Mucosa of descending colon (tissue), 3 donors: Measurements from ENCODE around the gene VARS2. TPM values are rescaled to one million over a fixed set of nuclear protein-coding genes. Genes with fewer than 3 reads are reported as not detected.

Experiments
- ATAC-seq: fragments of 200-7000 bp; cut with Tn5 transposase; one replicate; pipeline ENCODE4 v1.9.1; 2020; ENCODE audit warnings: mild to moderate bottlenecking, moderate library complexity
- DNase-seq, 3 donors: peaks; one replicate each; pipeline ENCODE4 v3.0.0-alpha.2; 2020
- H3K36me3 ChIP-seq: fragments of 200-600 bp; one replicate; pipeline ENCODE4 v1.8.0; 2021; ENCODE audit warnings: low read depth, mild to moderate bottlenecking
- H3K4me1 ChIP-seq: fragments of 200-600 bp; one replicate; pipeline ENCODE4 v1.8.0; 2021; ENCODE audit warnings: low read depth, mild to moderate bottlenecking
- H3K4me3 ChIP-seq: fragments of 200-600 bp; one replicate; pipeline ENCODE4 v1.8.0; 2021; ENCODE audit warnings: mild to moderate bottlenecking
- H3K9me3 ChIP-seq: fragments of 200-600 bp; one replicate; pipeline ENCODE4 v1.8.0; 2021; ENCODE audit warnings: mild to moderate bottlenecking
- CTCF ChIP-seq: fragments of 200-600 bp; IDR thresholded peaks from one replicate; pipeline ENCODE4 v1.8.0; 2022; ENCODE audit warnings: antibody characterized with exemption, mild to moderate bottlenecking
- intact Hi-C, 2 donors: fragments of 100-400 bp; cut with DNase I in 1 of 2; cut with micrococcal nuclease in 1 of 2; formaldehyde crosslinking; loops; one replicate each; pipeline versions ENCODE4 v1.11.0 to v1.11.1; 2022; cut with DNase I, micrococcal nuclease
- microRNA-seq: library from miRNA; unstranded; fragments of <30 nt; microRNA quantifications from one replicate; pipeline ENCODE4, GENCODE V29; 2019
- total RNA-seq, 3 donors: library from RNA; stranded (reverse); fragmentation: NEBNext Ultra II Directional in 2 of 3; extraction: Animal tissue kit (Norgen Biotek cat#: 25700) in 2 of 3; gene quantifications; one replicate each; pipeline versions ENCODE4 v1.2.1 to v1.2.4, GENCODE V29; 2021 to 2023
- donor health status: DM: no; HTN: no; CAD: no; lungs with moderate emphysema.
- donor health status: DM: no; HTN: no; CAD: no.
- donor health status: DM: no; HTN: yes; CAD: no.

Gene VARS2
- total RNA-seq, 3 donors from 2014 or later: 20.9 to 27.6 (median 27.3) TPM

GRCh38 chr6:30974490-30975252 lies 60.6 kb downstream of the VARS2 start:
- Histone ChIP-seq H3K36me3 (no peaks in the 10 kb centered on the region), H3K9me3 (no peaks in the 10 kb centered on the region), H3K4me3 (no peak overlapping the region), H3K4me1 (no peaks in the 10 kb centered on the region)
- no peak for DNase-seq
- no peak for TF ChIP-seq CTCF
- ATAC-seq: no peak
- intact Hi-C loops: no loop called here

Small RNA genes lying within 50 kb of the gene (microRNA-seq; reads per million reads assigned to microRNA genes)
- 1.9 reads per million for gene MIR4640

Other genes starting within 250 kb of the VARS2 start
- 10 to 100 TPM; 31.0 to 36.2 (median 36.0) TPM for gene DHX16, start 241.2 kb upstream of the VARS2 start, total RNA-seq
- 10 to 100 TPM in 2 of 3 donors, 1 to 10 TPM in 1; 8.6 to 55.1 (median 22.1) TPM for gene PPP1R18, start 227.6 kb upstream of the VARS2 start, total RNA-seq
- gene NRM, start 223.3 kb upstream of the VARS2 start, total RNA-seq: 10 to 100 TPM in 1 of 3 donors, 1 to 10 TPM in 2; 4.3 to 10.2 (median 6.1) TPM
- 10 to 100 TPM; 15.2 to 34.3 (median 29.5) TPM for gene MDC1, start 197.0 kb upstream of the VARS2 start, total RNA-seq
- gene TUBB, start 193.9 kb upstream of the VARS2 start, total RNA-seq: 100 to 1,000 TPM; 113 to 328 (median 307) TPM
- gene FLOT1, start 171.6 kb upstream of the VARS2 start, total RNA-seq: 100 to 1,000 TPM; 133 to 175 (median 152) TPM
- gene IER3, start 169.7 kb upstream of the VARS2 start, total RNA-seq: 100 to 1,000 TPM in 1 of 3 donors, 10 to 100 TPM in 2; 64.0 to 183 (median 67.6) TPM
- gene DDR1, start 29.7 kb upstream of the VARS2 start, total RNA-seq: 100 to 1,000 TPM; 145 to 336 (median 271) TPM
- gene GTF2H4, start 6.0 kb upstream of the VARS2 start, total RNA-seq: 10 to 100 TPM; 17.0 to 25.3 (median 25.0) TPM
- not detected for gene SFTA2, start 17.9 kb downstream of the VARS2 start, total RNA-seq
- under 1 TPM in 1 of 3 donors, not detected in 2; 0.07 TPM for gene MUCL3, start 26.7 kb downstream of the VARS2 start, total RNA-seq
- under 1 TPM in 1 of 3 donors, not detected in 2; 0.12 TPM for gene MUC21, start 69.5 kb downstream of the VARS2 start, total RNA-seq
- not detected for gene MUC22, start 96.2 kb downstream of the VARS2 start, total RNA-seq
- gene C6orf15, start 198.3 kb downstream of the VARS2 start, total RNA-seq: not detected
- 10 to 100 TPM in 1 of 3 donors, 1 to 10 TPM in 2; 2.4 to 11.1 (median 4.6) TPM for gene PSORS1C1, start 200.6 kb downstream of the VARS2 start, total RNA-seq
- gene CDSN, start 206.2 kb downstream of the VARS2 start, total RNA-seq: not detected
- not detected for gene PSORS1C2, start 224.8 kb downstream of the VARS2 start, total RNA-seq
- gene CCHCR1, start 243.6 kb downstream of the VARS2 start, total RNA-seq: 10 to 100 TPM; 25.7 to 53.3 (median 43.4) TPM
- 10 to 100 TPM in 1 of 3 donors, 1 to 10 TPM in 2; 5.3 to 13.2 (median 7.3) TPM for gene TCF19, start 244.4 kb downstream of the VARS2 start, total RNA-seq